ENCODE measurements around the gene CLIC2. TPM values are rescaled to one million over a fixed set of nuclear protein-coding genes. Genes with fewer than 3 reads are reported as not detected.

Gene CLIC2
- total RNA-seq, 1 donor from 2014 or later = 1.8 TPM

- Mint-ChIP-seq H3K4me3 (ENCODE audit: unreplicated experiment) (no peak overlapping the region), H3K9me3 (ENCODE audit: low read depth) (peaks cover 19% of the 10 kb centered on the region), H3K27ac (ENCODE audit: unreplicated experiment) (no peak overlapping the region), H3K27me3 (ENCODE audit: low read depth) (no peaks in the 10 kb centered on the region), H3K36me3 (ENCODE audit: low read depth) (peaks cover 2% of the 10 kb centered on the region), H3K4me1 (ENCODE audit: low read depth) (no peaks in the 10 kb centered on the region)
- TF ChIP-seq CTCF (IDR thresholded peaks at IDR 0.05) = no peak
- no peak for DNase-seq (ENCODE audit: low spot score)
Measured at GRCh38 chrX:155246748-155247147, 87.7 kb downstream of the CLIC2 start.

DNA sequence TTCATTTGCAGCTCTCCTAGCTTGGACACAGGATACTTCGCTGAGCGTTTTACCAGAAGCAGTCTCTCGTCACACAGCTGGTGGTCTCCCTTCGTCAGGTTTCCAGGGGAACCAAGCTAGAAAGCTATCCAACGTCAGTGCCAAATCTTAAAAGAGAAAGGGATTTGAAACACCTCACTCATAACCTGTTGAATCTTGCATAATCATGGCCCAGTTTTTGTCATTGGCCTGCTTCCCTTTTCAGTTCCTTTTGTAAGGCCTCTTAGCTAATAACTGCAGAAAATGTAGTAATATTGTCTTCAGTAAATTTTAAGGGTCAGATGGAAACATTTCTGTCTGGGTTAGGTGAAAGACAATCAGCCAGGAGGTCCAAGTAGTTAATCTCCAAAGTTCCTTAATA lies 92.1 kb downstream of the CLIC2 start:
- Mint-ChIP-seq H3K27ac (ENCODE audit: unreplicated experiment) (no peak overlapping the region), H3K27me3 (ENCODE audit: low read depth) (no peaks in the 10 kb centered on the region), H3K9me3 (ENCODE audit: low read depth) (peaks cover 16% of the 10 kb centered on the region), H3K4me3 (ENCODE audit: unreplicated experiment) (no peak overlapping the region), H3K36me3 (ENCODE audit: low read depth) (peaks cover 10% of the 10 kb centered on the region), H3K4me1 (ENCODE audit: low read depth) (no peaks in the 10 kb centered on the region)
- no peak for TF ChIP-seq CTCF (IDR thresholded peaks at IDR 0.05)
- DNase-seq (ENCODE audit: low spot score) = no peak

- no peak overlapping the region for H3K27ac Mint-ChIP-seq (ENCODE audit: unreplicated experiment)
- H3K4me3 Mint-ChIP-seq (ENCODE audit: unreplicated experiment) = no peak overlapping the region
- H3K9me3 Mint-ChIP-seq (ENCODE audit: low read depth) = peaks cover 4% of the 10 kb centered on the region
- peaks cover 17% of the 10 kb centered on the region for H3K36me3 Mint-ChIP-seq (ENCODE audit: low read depth)
- peaks cover 5% of the 10 kb centered on the region for H3K4me1 Mint-ChIP-seq (ENCODE audit: low read depth)
- H3K27me3 Mint-ChIP-seq (ENCODE audit: low read depth) = no peaks in the 10 kb centered on the region
- DNase-seq (ENCODE audit: low spot score) = no peak
- TF ChIP-seq CTCF (IDR thresholded peaks at IDR 0.05) = no peak
Measured at GRCh38 chrX:155237719-155238118, 96.7 kb downstream of the CLIC2 start.

DNA sequence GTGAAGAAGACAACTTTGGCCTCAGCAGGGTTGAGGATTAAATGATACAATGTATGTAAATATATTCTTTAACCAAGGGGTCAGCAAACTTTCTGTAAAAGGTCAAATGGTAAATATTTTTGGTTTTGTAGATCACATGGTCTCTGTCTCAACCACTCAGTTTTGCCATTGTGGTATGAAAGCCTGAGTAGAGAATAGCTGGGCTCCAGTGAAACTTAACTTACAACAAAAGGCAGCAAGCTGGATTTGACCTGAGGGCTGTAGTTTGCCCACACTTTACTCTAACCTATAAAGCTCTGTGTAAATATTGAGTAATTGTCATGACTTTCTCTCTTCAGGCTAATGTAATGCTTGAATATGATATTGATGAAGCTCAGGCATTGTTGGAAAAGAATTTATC lies 98.5 kb downstream of the CLIC2 start:
- Mint-ChIP-seq H3K27me3 (ENCODE audit: low read depth) (no peaks in the 10 kb centered on the region), H3K27ac (ENCODE audit: unreplicated experiment) (no peak overlapping the region), H3K4me1 (ENCODE audit: low read depth) (peaks cover 5% of the 10 kb centered on the region), H3K9me3 (ENCODE audit: low read depth) (peaks cover 8% of the 10 kb centered on the region), H3K36me3 (ENCODE audit: low read depth) (peaks cover 16% of the 10 kb centered on the region), H3K4me3 (ENCODE audit: unreplicated experiment) (no peak overlapping the region)
- no peak for TF ChIP-seq CTCF (IDR thresholded peaks at IDR 0.05)
- no peak for DNase-seq (ENCODE audit: low spot score)

GRCh38 chrX:155231163-155231562 lies 103.3 kb downstream of the CLIC2 start:
- no peak for TF ChIP-seq CTCF (IDR thresholded peaks at IDR 0.05)
- H3K9me3 Mint-ChIP-seq (ENCODE audit: low read depth) = peaks cover 18% of the 10 kb centered on the region
- no peak overlapping the region for H3K4me3 Mint-ChIP-seq (ENCODE audit: unreplicated experiment)
- peaks cover 10% of the 10 kb centered on the region for H3K36me3 Mint-ChIP-seq (ENCODE audit: low read depth)
- H3K27ac Mint-ChIP-seq (ENCODE audit: unreplicated experiment) = no peak overlapping the region
- H3K4me1 Mint-ChIP-seq (ENCODE audit: low read depth) = peaks cover 13% of the 10 kb centered on the region
- H3K27me3 Mint-ChIP-seq (ENCODE audit: low read depth) = no peaks in the 10 kb centered on the region
- DNase-seq (ENCODE audit: low spot score) = no peak

Small RNA genes within 50 kb of the gene (microRNA-seq; reads per million reads assigned to microRNA genes)
- gene MIR1184-2 (ENCODE audit: borderline number of aligned reads) = not detected

Other genes starting within 250 kb of the CLIC2 start
- gene VBP1, start 118.2 kb downstream of the CLIC2 start, total RNA-seq = 35.5 to 42.9 TPM (median 38.5 TPM) in 3 replicates
- gene RAB39B, start 70.1 kb downstream of the CLIC2 start, total RNA-seq = 2.0 to 3.1 TPM (median 3.1 TPM) in 3 replicates
- not detected in 3 replicates for gene F8A2, start 47.5 kb upstream of the CLIC2 start, total RNA-seq
- gene F8A3, start 124.0 kb upstream of the CLIC2 start, total RNA-seq = 6.1 to 8.6 TPM (median 6.1 TPM) in 3 replicates

Measured in chondrocyte (in vitro differentiated cells).